GM12878 (cell line): ENCODE measurements around the gene PAX4. TPM values are rescaled to one million over a fixed set of nuclear protein-coding genes. Genes with fewer than 3 reads are reported as not detected.

ENCODE experiments used
- ATAC-seq: fragments of 200-7000 bp; cut with Tn5 transposase; 3 replicates; pipeline ENCODE4 v1.9.1; 2020; ENCODE audit warnings: mild to moderate bottlenecking, moderate library complexity
- BruUV-seq: library from RNA; stranded (reverse); fragments of 400-500 nt; replicated peaks from 2 replicates; lab custom pipeline; 2021; lab: Mats Ljungman, UMichigan
- CTCF ChIA-PET: fragments of 300-600 bp; sonication (Branson Sonifier 250); formaldehyde crosslinking; extraction: SDS; loops from one replicate; lab custom pipeline; 2021; ENCODE audit warnings: inconsistent platforms; lab: Yijun Ruan, JAX
- POLR2A ChIA-PET: fragments of 350-600 bp; formaldehyde crosslinking; extraction: SDS; loops from one replicate; lab custom pipeline; 2021; ENCODE audit warnings: inconsistent platforms; lab: Charles Lee
- RAD21 ChIA-PET: fragments of 300-600 bp; sonication (Branson Sonifier 250); formaldehyde crosslinking; loops from one replicate; lab custom pipeline; 2023; ENCODE audit warnings: antibody characterized with exemption; ENCODE audit not compliant: unreplicated experiment; lab: Charles Lee
- SMC1A ChIA-PET: fragments of 300-600 bp; sonication (Branson Sonifier 250); formaldehyde crosslinking; loops from one replicate; lab custom pipeline; 2023; ENCODE audit not compliant: unreplicated experiment, uncharacterized antibody; lab: Charles Lee
- DNase-seq: peaks from one replicate; pipeline ENCODE4 v3.0.0-alpha.2; 2011; ENCODE audit warnings: low read depth, low spot score
- FAIRE-seq: peaks from 3 replicates; lab custom pipeline; 2011; peaks lifted over from hg19 to GRCh38; lab: Jason Lieb, UNC
- H2AFZ ChIP-seq: 2 replicates; pipeline ENCODE4 v1.6.0; 2011; ENCODE audit warnings: low read depth, low read length, control low read depth; ENCODE audit not compliant: control insufficient read depth
- H3K27ac ChIP-seq: 2 replicates; pipeline ENCODE4 v1.5.1; 2011; ENCODE audit warnings: control low read depth; ENCODE audit not compliant: control insufficient read depth, insufficient read depth
- H3K27me3 ChIP-seq, 2 experiments: replicated peaks in 1 of 2; 2 replicates each; pipeline versions ENCODE4 v1.6.0 to v1.6.1; 2011; ENCODE audit warnings: low read length in 1 of 2; ENCODE audit not compliant: control insufficient read depth in 2 of 2, insufficient read depth in 2 of 2
- H3K36me3 ChIP-seq, 2 experiments: 2 replicates each; pipeline ENCODE4 v1.5.1; 2011; ENCODE audit warnings: low read length in 1 of 2; ENCODE audit not compliant: control insufficient read depth in 2 of 2, insufficient read depth in 2 of 2
- H3K4me1 ChIP-seq: 2 replicates; pipeline ENCODE4 v1.6.1; 2011; ENCODE audit warnings: mild to moderate bottlenecking, low read length, moderate library complexity, mixed read lengths; ENCODE audit not compliant: control insufficient read depth, insufficient read depth
- H3K4me2 ChIP-seq: 2 replicates; pipeline ENCODE4 v1.6.0; 2011; ENCODE audit warnings: control low read depth; ENCODE audit not compliant: control insufficient read depth, insufficient read depth
- H3K4me3 ChIP-seq: fragments of 200-600 bp; sonication (generic); 2 replicates; pipeline ENCODE4 v1.5.1; 2016
- H3K79me2 ChIP-seq: 2 replicates; pipeline ENCODE4 v1.6.0; 2011; ENCODE audit warnings: low read length; ENCODE audit not compliant: control insufficient read depth, insufficient read depth
- H3K9ac ChIP-seq: 2 replicates; pipeline ENCODE4 v1.8.0; 2011; ENCODE audit warnings: low read length, control low read depth, mixed read lengths; ENCODE audit not compliant: control insufficient read depth, insufficient read depth
- H3K9me3 ChIP-seq: replicated peaks from 3 replicates; pipeline ENCODE4 v1.5.1; 2011; ENCODE audit warnings: mild to moderate bottlenecking, low read length; ENCODE audit not compliant: control insufficient read depth, insufficient read depth
- H4K20me1 ChIP-seq: 2 replicates; pipeline ENCODE4 v1.6.0; 2011; ENCODE audit not compliant: control insufficient read depth, insufficient read depth
- CUX1 ChIP-seq: IDR thresholded peaks from 2 replicates; pipeline ENCODE4 v1.6.1; 2012; ENCODE audit warnings: improper control_type of control experiment, low read depth, low read length; ENCODE audit not compliant: insufficient replicate concordance
- WGBS: methylation state at CpG from one replicate; pipeline ENCODE4 v1.1.6; 2016; ENCODE audit warnings: low lambda C conversion rate; ENCODE audit not compliant: insufficient replicate concordance, insufficient coverage; ENCODE audit errors: missing lambda C conversion rate; 5-methylcytosine and 5-hydroxymethylcytosine counted together
- in situ Hi-C: fragments of 300-500 bp; cut with MboI; formaldehyde crosslinking; loops from 9 replicates; pipeline ENCODE4 v1.14.3; 2018; ENCODE audit warnings: mixed read lengths
- intact Hi-C: fragments of 100-400 bp; cut with micrococcal nuclease; formaldehyde crosslinking; loops from one replicate; pipeline ENCODE4 v1.14.2; 2022; ENCODE audit not compliant: unreplicated experiment
- polyA plus RNA-seq, 11 experiments: library from polyadenylated mRNA; depleted of rRNA in 4 of 11; unstranded in 6 of 11; stranded (reverse) in 5 of 11; fragments of >200 nt; fragmentation: Nextera tagmentation in 4 of 11; fragmentation: Illumina TruSeq in 1 of 11; extraction: Ambion mirVana in 4 of 11; extraction: Trizol in 1 of 11; gene quantifications; 1 replicate in 1 of 11; 2 replicates in 10 of 11; pipeline versions ENCODE4 v1.2.1 to v1.2.3, GENCODE V29; 2011 to 2016; ENCODE audit warnings: inconsistent platforms in 2 of 11, missing spikeins in 2 of 11, low read depth in 1 of 11
- total RNA-seq, 4 experiments: library from RNA; depleted of rRNA in 3 of 4; stranded (reverse); fragments of >200 nt in 3 of 4; fragmentation: Illumina TruSeq in 1 of 4; extraction: Trizol in 1 of 4; gene quantifications; 2 replicates each; pipeline versions ENCODE4 v1.2.1 to v1.2.3, GENCODE V29; 2013 to 2021
- TF ChIP-seq, protein P1 (sequence below), 3 experiments: IDR thresholded peaks in 2 of 3; conservative IDR thresholded peaks in 1 of 3; 2 replicates each; pipeline ENCODE4 v1.5.1; 2011; ENCODE audit warnings: low read depth in 3 of 3, low read length in 3 of 3, mild to moderate bottlenecking in 3 of 3, control low read depth in 2 of 3, moderate library complexity in 2 of 3, inconsistent platforms in 1 of 3, mixed read lengths in 1 of 3; ENCODE audit not compliant: control insufficient read depth in 2 of 3, insufficient read depth in 1 of 3; ENCODE audit errors: extremely low read depth in 1 of 3

Gene PAX4
- total and polyA plus RNA-seq, 10 of the 15 experiments (the other 5 are each of a cell fraction or from before 2014, with no cell fraction given): 0.27 TPM; not detected in 9

GRCh38 chr7:127578036-127578684, 39.8 kb downstream of the PAX4 start:
- SMC1A ChIA-PET: no interaction called here
- peaks cover 3 to 7% of the 10 kb centered on the region in 2 experiments; a peak in 3 of 4 replicates for H3K36me3 ChIP-seq
- no peaks in the 10 kb centered on the region for H3K4me1 ChIP-seq
- intact Hi-C loops (no loop called here), in situ Hi-C loops (no loop called here)
- no TSS peak for BruUV-seq
- H3K79me2 ChIP-seq: no peaks in the 10 kb centered on the region; the same call in 1 of the 2 replicates
- no peaks in the 10 kb centered on the region; the same call in 1 of the 2 replicates for H4K20me1 ChIP-seq
- H3K9ac ChIP-seq: no peak overlapping the region
- FAIRE-seq: no peak
- no peak overlapping the region for H3K4me3 ChIP-seq
- no peak overlapping the region for H2AFZ ChIP-seq
- POLR2A ChIA-PET: no interaction called here
- H3K27me3 ChIP-seq: no peaks in the 10 kb centered on the region
- CTCF ChIA-PET: interaction anchor here (0.5 kb wide), 1 partner anchor 896 kb away, joined by 3 read pairs; no protein-coding TSS in a partner anchor
- no peaks in the 10 kb centered on the region for H3K9me3 ChIP-seq
- ATAC-seq: peak; percentile 40; the same call in 1 of the 3 replicates
- no peak overlapping the region for H3K4me2 ChIP-seq
- WGBS: 90% methylated on average over 5 of the region's 5 CpGs
- RAD21 ChIA-PET: no interaction called here
- no peak overlapping the region for H3K27ac ChIP-seq
- no peak for DNase-seq
- TF ChIP-seq, protein P1, sequence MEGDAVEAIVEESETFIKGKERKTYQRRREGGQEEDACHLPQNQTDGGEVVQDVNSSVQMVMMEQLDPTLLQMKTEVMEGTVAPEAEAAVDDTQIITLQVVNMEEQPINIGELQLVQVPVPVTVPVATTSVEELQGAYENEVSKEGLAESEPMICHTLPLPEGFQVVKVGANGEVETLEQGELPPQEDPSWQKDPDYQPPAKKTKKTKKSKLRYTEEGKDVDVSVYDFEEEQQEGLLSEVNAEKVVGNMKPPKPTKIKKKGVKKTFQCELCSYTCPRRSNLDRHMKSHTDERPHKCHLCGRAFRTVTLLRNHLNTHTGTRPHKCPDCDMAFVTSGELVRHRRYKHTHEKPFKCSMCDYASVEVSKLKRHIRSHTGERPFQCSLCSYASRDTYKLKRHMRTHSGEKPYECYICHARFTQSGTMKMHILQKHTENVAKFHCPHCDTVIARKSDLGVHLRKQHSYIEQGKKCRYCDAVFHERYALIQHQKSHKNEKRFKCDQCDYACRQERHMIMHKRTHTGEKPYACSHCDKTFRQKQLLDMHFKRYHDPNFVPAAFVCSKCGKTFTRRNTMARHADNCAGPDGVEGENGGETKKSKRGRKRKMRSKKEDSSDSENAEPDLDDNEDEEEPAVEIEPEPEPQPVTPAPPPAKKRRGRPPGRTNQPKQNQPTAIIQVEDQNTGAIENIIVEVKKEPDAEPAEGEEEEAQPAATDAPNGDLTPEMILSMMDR (IDR thresholded peaks at IDR 0.05 in 2 of 3, conservative IDR thresholded peaks at IDR 0.05 in 1 of 3; ENCODE audit: control insufficient read depth in 2 of 3, extremely low read depth in 1 of 3, insufficient read depth in 1 of 3, low read depth in 3 of 3, low read length in 3 of 3): peak; percentile 22 to 35 (median 25); a peak in 3 of 6 replicates
- no peak for TF ChIP-seq CUX1
